Loucy (cell line): ENCODE measurements around the gene IDS.

Experiments
- EZH2phosphoT487 ChIP-seq: fragments of 200-600 bp; IDR thresholded peaks from 2 replicates; pipeline ENCODE4 v1.6.1; 2018; ENCODE audit warnings: antibody characterized with exemption, mild to moderate bottlenecking, moderate library complexity, borderline replicate concordance
- TF ChIP-seq, protein P1 (sequence below): fragments of 200-600 bp; sonication (generic); conservative IDR thresholded peaks from 2 replicates; pipeline ENCODE4 v1.5.1; 2014; ENCODE audit warnings: mild to moderate bottlenecking, antibody characterized with exemption, low read length

GRCh38 chrX:149513825-149514428 lies 8.8 kb upstream of the IDS start:
- TF ChIP-seq, protein P1, sequence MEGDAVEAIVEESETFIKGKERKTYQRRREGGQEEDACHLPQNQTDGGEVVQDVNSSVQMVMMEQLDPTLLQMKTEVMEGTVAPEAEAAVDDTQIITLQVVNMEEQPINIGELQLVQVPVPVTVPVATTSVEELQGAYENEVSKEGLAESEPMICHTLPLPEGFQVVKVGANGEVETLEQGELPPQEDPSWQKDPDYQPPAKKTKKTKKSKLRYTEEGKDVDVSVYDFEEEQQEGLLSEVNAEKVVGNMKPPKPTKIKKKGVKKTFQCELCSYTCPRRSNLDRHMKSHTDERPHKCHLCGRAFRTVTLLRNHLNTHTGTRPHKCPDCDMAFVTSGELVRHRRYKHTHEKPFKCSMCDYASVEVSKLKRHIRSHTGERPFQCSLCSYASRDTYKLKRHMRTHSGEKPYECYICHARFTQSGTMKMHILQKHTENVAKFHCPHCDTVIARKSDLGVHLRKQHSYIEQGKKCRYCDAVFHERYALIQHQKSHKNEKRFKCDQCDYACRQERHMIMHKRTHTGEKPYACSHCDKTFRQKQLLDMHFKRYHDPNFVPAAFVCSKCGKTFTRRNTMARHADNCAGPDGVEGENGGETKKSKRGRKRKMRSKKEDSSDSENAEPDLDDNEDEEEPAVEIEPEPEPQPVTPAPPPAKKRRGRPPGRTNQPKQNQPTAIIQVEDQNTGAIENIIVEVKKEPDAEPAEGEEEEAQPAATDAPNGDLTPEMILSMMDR: no peak
- no peak for TF ChIP-seq EZH2phosphoT487
